ENCODE results near the gene ERC2. TPM values are rescaled to one million over a fixed set of nuclear protein-coding genes. Genes with fewer than 3 reads are reported as not detected.

The ERC2 gene
- total RNA-seq, 2 donors from 2014 or later: 1.2 TPM; not detected in 1

- no peaks in the 10 kb centered on the region for H3K27me3 ChIP-seq (replicated peaks; ENCODE audit: insufficient read depth)
- H3K9me3 ChIP-seq: no peaks in the 10 kb centered on the region
- no peak overlapping the region for H3K27ac ChIP-seq
- ATAC-seq (ENCODE audit: insufficient number of reproducible peaks, low FRiP score, low read depth) (no peak), DNase-seq (ENCODE audit: low spot score) (no peak)
- H3K4me3 ChIP-seq: no peak overlapping the region
- H3K4me1 ChIP-seq (ENCODE audit: control insufficient read depth in 1 of 2, low read depth in 2 of 2): no peaks in the 10 kb centered on the region
- H3K36me3 ChIP-seq: no peaks in the 10 kb centered on the region
- TF ChIP-seq CTCF (IDR thresholded peaks at IDR 0.05): no peak
Observed at GRCh38 chr3:55598224-55598623, 870.0 kb downstream of the ERC2 start.

- Histone ChIP-seq H3K9me3 (no peaks in the 10 kb centered on the region), H3K36me3 (no peaks in the 10 kb centered on the region), H3K27me3 (replicated peaks; ENCODE audit: insufficient read depth) (no peaks in the 10 kb centered on the region), H3K4me1 (ENCODE audit: control insufficient read depth in 1 of 2, low read depth in 2 of 2) (no peaks in the 10 kb centered on the region), H3K4me3 (no peak overlapping the region), H3K27ac (no peak overlapping the region)
- DNase-seq (ENCODE audit: low spot score) (no peak), ATAC-seq (ENCODE audit: insufficient number of reproducible peaks, low FRiP score, low read depth) (no peak)
- no peak for TF ChIP-seq CTCF (IDR thresholded peaks at IDR 0.05)
Observed at GRCh38 chr3:55597641-55598040, 870.6 kb downstream of the ERC2 start.

GRCh38 chr3:55596212-55596611, 872.1 kb downstream of the ERC2 start:
- H3K27me3 ChIP-seq (replicated peaks; ENCODE audit: insufficient read depth): no peaks in the 10 kb centered on the region
- no peaks in the 10 kb centered on the region for H3K4me1 ChIP-seq (ENCODE audit: control insufficient read depth in 1 of 2, low read depth in 2 of 2)
- H3K36me3 ChIP-seq: no peaks in the 10 kb centered on the region
- no peak overlapping the region for H3K27ac ChIP-seq
- ATAC-seq (ENCODE audit: insufficient number of reproducible peaks, low FRiP score, low read depth) (no peak), DNase-seq (ENCODE audit: low spot score) (no peak)
- no peak overlapping the region for H3K4me3 ChIP-seq
- no peak for TF ChIP-seq CTCF (IDR thresholded peaks at IDR 0.05)
- no peaks in the 10 kb centered on the region for H3K9me3 ChIP-seq

GRCh38 chr3:55595420-55595819, 872.8 kb downstream of the ERC2 start:
- Histone ChIP-seq H3K27ac (no peak overlapping the region), H3K27me3 (replicated peaks; ENCODE audit: insufficient read depth) (no peaks in the 10 kb centered on the region), H3K9me3 (no peaks in the 10 kb centered on the region), H3K36me3 (no peaks in the 10 kb centered on the region), H3K4me3 (no peak overlapping the region), H3K4me1 (ENCODE audit: control insufficient read depth in 1 of 2, low read depth in 2 of 2) (no peaks in the 10 kb centered on the region)
- DNase-seq (ENCODE audit: low spot score): no peak
- ATAC-seq (ENCODE audit: insufficient number of reproducible peaks, low FRiP score, low read depth): no peak
- no peak for TF ChIP-seq CTCF (IDR thresholded peaks at IDR 0.05)

GRCh38 chr3:55592572-55592971, 875.7 kb downstream of the ERC2 start:
- Histone ChIP-seq H3K4me3 (no peak overlapping the region), H3K4me1 (ENCODE audit: control insufficient read depth in 1 of 2, low read depth in 2 of 2) (no peaks in the 10 kb centered on the region), H3K9me3 (no peaks in the 10 kb centered on the region), H3K27ac (no peak overlapping the region), H3K36me3 (no peaks in the 10 kb centered on the region), H3K27me3 (replicated peaks; ENCODE audit: insufficient read depth) (no peaks in the 10 kb centered on the region)
- TF ChIP-seq CTCF (IDR thresholded peaks at IDR 0.05): no peak
- no peak for ATAC-seq (ENCODE audit: insufficient number of reproducible peaks, low FRiP score, low read depth)
- no peak for DNase-seq (ENCODE audit: low spot score)
